ENCODE measurements around the gene KCNG4.

The KCNG4 gene

DNA sequence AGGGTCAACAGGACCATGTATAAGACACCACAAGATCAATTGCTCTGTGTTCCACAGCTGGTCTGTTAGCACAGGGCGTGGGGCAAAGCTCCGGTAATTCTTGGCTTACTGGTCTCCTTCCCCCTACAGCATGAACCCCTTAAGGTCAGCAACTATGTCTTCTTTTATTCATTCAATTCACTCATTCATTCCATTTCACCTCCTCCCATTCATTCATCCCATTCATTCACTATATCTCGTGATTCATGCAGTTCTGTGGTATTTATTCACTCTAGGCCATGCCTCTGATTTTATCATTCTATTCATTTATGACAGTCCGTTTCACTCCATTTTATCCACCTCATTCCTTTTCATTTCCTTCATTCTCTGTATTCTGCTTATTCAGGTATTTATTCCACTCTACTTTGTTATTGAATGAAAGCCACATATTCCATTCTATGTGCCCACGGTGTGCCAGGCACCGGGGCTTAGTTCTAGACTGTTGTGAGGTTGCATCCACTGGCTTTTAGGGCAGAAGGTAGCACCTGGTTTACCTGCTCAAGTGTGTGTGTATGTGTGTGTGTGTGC, 35.9 kb upstream of the KCNG4 start:
- H3K27me3 Mint-ChIP-seq (ENCODE audit: low read depth) = peaks cover 33% of the 10 kb centered on the region
- H3K4me3 Mint-ChIP-seq = no peak overlapping the region
- H3K36me3 Mint-ChIP-seq (ENCODE audit: low read depth) = no peaks in the 10 kb centered on the region
- TF ChIP-seq, protein P1, sequence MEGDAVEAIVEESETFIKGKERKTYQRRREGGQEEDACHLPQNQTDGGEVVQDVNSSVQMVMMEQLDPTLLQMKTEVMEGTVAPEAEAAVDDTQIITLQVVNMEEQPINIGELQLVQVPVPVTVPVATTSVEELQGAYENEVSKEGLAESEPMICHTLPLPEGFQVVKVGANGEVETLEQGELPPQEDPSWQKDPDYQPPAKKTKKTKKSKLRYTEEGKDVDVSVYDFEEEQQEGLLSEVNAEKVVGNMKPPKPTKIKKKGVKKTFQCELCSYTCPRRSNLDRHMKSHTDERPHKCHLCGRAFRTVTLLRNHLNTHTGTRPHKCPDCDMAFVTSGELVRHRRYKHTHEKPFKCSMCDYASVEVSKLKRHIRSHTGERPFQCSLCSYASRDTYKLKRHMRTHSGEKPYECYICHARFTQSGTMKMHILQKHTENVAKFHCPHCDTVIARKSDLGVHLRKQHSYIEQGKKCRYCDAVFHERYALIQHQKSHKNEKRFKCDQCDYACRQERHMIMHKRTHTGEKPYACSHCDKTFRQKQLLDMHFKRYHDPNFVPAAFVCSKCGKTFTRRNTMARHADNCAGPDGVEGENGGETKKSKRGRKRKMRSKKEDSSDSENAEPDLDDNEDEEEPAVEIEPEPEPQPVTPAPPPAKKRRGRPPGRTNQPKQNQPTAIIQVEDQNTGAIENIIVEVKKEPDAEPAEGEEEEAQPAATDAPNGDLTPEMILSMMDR (IDR thresholded peaks at IDR 0.05; ENCODE audit: unreplicated experiment in 3 of 3) = no peak
- H3K4me1 Mint-ChIP-seq = peaks cover 5% of the 10 kb centered on the region
- H3K9me3 Mint-ChIP-seq = no peaks in the 10 kb centered on the region
- no peak overlapping the region for H3K27ac Mint-ChIP-seq

DNA sequence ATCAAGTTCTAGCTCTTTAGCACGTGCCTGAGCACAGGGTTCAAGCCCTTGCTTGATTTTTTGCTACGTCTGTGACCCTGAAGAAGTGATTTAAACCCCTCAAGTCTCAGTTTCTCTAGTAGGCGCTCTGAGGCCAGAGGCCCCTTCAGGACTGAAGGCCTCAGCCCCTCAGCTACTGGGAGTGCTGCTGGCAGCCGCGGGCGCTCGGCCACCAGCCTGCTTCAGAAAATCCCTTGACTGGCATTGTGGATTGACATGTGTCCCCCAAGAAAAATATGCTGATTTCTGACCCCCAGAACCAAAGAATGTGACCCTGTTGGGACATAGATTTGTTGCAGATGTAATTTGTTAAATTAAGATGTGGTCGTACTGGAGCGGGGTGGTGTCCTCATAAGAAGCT, 34.7 kb upstream of the KCNG4 start:
- no peaks in the 10 kb centered on the region for H3K36me3 Mint-ChIP-seq (ENCODE audit: low read depth)
- H3K4me3 Mint-ChIP-seq = no peak overlapping the region
- no peaks in the 10 kb centered on the region for H3K4me1 Mint-ChIP-seq
- H3K27me3 Mint-ChIP-seq (ENCODE audit: low read depth) = peaks cover 31% of the 10 kb centered on the region
- H3K27ac Mint-ChIP-seq = no peak overlapping the region
- TF ChIP-seq, protein P1 (IDR thresholded peaks at IDR 0.05; ENCODE audit: unreplicated experiment in 3 of 3) = no peak
- H3K9me3 Mint-ChIP-seq = no peaks in the 10 kb centered on the region

DNA sequence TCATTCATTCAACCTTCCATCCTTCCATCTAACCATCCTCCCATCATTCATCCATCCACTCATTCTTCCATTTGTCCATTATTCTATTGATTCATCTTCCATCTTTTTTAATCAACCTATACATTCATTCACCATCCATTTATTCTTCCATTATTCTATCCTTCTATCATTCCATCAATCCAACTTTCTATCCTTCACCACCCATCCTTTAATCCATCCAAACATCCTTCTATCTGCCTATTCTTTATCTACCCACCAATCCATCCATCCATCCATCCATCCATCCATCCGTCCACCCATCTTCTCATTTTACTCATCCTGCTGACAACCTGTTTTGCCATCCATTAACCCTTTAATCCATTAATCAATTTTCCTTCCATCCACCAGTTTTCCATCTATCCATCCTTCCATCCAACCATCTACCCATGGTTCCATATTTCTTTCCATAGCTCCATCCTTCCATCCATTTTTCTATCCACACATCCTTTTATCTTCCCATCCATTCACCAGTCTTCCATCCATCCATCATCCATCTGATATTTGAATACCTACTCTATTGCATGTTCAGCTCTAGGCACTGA, 33.0 kb upstream of the KCNG4 start:
- Mint-ChIP-seq H3K27me3 (ENCODE audit: low read depth) (peaks cover 24% of the 10 kb centered on the region), H3K4me3 (no peak overlapping the region), H3K4me1 (peaks cover 4% of the 10 kb centered on the region), H3K36me3 (ENCODE audit: low read depth) (no peaks in the 10 kb centered on the region), H3K27ac (no peak overlapping the region), H3K9me3 (no peaks in the 10 kb centered on the region)
- TF ChIP-seq, protein P1 (IDR thresholded peaks at IDR 0.05; ENCODE audit: unreplicated experiment in 3 of 3) = no peak

DNA sequence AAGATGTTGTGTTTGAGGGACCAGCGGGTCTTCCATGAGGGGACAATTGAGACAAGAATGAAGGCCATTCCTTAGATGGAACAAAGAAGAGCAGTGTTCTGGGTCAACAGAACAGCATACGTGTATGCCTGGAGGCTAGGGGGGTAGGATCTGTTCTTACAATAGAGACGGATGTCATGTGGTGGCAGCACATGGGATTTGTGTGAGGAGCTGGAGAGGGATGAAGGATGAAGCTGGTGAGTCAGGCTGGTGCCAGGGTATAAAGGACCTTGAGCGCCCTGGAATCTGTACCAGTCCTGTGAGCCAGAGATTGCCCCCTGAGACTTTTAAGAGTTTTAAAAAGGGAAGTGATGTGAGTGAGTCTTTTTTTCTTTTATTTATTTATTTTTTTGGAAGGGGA, 32.1 kb upstream of the KCNG4 start:
- no peak overlapping the region for H3K4me3 Mint-ChIP-seq
- peaks cover 4% of the 10 kb centered on the region for H3K4me1 Mint-ChIP-seq
- no peaks in the 10 kb centered on the region for H3K36me3 Mint-ChIP-seq (ENCODE audit: low read depth)
- TF ChIP-seq, protein P1 (IDR thresholded peaks at IDR 0.05; ENCODE audit: unreplicated experiment in 3 of 3) = no peak
- no peaks in the 10 kb centered on the region for H3K9me3 Mint-ChIP-seq
- peaks cover 17% of the 10 kb centered on the region for H3K27me3 Mint-ChIP-seq (ENCODE audit: low read depth)
- H3K27ac Mint-ChIP-seq = no peak overlapping the region

DNA sequence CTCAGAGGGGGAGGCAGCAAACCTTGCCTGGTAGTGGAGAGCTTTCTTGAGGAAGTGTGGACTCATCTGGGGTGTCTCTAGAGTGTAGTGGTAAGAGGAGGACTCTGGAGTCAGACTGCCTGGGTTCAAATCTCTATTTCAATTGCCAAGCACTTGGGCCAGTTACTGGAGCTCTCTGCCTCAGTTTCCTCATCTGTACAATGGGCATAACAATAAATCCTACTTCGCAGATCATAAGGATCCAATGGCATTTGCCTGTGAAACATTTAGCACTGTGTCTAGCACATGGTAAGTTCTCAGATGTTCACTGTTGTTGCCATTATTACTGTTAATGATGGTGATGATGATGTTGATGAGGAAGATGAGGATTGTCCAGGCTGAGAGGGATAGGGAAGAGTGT, 31.2 kb upstream of the KCNG4 start:
- Mint-ChIP-seq H3K27ac (no peak overlapping the region), H3K4me3 (no peak overlapping the region), H3K27me3 (ENCODE audit: low read depth) (peaks cover 17% of the 10 kb centered on the region), H3K9me3 (no peaks in the 10 kb centered on the region), H3K4me1 (peaks cover 4% of the 10 kb centered on the region), H3K36me3 (ENCODE audit: low read depth) (no peaks in the 10 kb centered on the region)
- TF ChIP-seq, protein P1 (IDR thresholded peaks at IDR 0.05; ENCODE audit: unreplicated experiment in 3 of 3) = no peak

DNA sequence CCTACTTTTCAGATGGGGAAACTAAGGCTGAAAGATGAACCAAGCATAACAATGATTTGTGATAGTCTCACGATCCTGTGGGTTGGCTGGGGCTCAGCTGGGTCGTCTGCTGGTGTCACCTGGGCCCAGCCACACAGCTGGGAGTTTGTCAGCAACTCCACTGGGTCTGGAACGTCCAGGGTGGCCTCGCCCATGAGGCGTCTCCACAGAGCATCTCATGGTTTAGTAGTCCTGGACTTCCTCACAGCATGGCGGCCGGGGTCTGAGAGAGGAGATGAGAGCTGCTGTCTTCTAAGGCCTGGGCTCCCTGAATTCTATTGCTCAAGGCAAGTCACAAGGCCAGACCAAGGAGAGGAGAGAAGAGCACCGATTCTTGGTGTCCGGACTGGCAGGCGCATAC, 30.7 kb upstream of the KCNG4 start:
- H3K27ac Mint-ChIP-seq = no peak overlapping the region
- TF ChIP-seq, protein P1 (IDR thresholded peaks at IDR 0.05; ENCODE audit: unreplicated experiment in 3 of 3) = no peak
- H3K9me3 Mint-ChIP-seq = no peaks in the 10 kb centered on the region

More for the DNA sequence above, 30.7 kb upstream of the KCNG4 start:
- Mint-ChIP-seq H3K4me1 (peaks cover 4% of the 10 kb centered on the region), H3K4me3 (no peak overlapping the region), H3K27me3 (ENCODE audit: low read depth) (peaks cover 12% of the 10 kb centered on the region), H3K36me3 (ENCODE audit: low read depth) (no peaks in the 10 kb centered on the region)

All from nephron (organoid).